Muscle of arm (tissue), 12 donors: Measurements from ENCODE around the gene PTGES. TPM values are rescaled to one million over a fixed set of nuclear protein-coding genes. Genes with fewer than 3 reads are reported as not detected.

Source experiments
- DNase-seq: peaks from one replicate; pipeline ENCODE4 v3.0.0-alpha.2; 2013
- polyA plus RNA-seq, 12 donors: library from polyadenylated mRNA; unstranded; fragments of 120-200 nt; gene quantifications; one replicate each; pipeline ENCODE4 v1.2.1, GENCODE V29; 2013; ENCODE audit not compliant: insufficient read length in 12 of 12

PTGES gene
- polyA plus RNA-seq, 12 donors = 5.3 to 19.4 (median 9.0) TPM; not detected in 1

DNA sequence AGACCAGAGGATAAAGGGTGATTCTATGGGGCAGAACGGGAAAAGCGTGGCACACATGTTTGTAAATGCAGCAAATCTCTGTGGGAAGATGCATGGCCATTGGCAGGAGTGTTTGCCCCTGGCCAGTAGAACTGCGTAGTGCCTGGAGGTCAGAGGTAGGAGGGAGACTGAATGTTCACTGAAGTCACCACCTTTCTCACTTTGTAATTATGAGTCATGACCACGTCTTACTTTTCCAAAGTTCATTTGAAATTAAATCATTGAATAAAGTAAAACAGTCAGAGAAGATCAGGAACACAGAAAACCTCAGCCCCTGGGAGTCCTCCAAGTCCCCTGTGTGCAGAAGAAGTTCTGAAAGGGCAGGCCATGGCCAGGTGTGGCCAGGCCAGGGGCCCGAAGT, 4.6 kb downstream of the PTGES start:
- no peak for DNase-seq

DNA sequence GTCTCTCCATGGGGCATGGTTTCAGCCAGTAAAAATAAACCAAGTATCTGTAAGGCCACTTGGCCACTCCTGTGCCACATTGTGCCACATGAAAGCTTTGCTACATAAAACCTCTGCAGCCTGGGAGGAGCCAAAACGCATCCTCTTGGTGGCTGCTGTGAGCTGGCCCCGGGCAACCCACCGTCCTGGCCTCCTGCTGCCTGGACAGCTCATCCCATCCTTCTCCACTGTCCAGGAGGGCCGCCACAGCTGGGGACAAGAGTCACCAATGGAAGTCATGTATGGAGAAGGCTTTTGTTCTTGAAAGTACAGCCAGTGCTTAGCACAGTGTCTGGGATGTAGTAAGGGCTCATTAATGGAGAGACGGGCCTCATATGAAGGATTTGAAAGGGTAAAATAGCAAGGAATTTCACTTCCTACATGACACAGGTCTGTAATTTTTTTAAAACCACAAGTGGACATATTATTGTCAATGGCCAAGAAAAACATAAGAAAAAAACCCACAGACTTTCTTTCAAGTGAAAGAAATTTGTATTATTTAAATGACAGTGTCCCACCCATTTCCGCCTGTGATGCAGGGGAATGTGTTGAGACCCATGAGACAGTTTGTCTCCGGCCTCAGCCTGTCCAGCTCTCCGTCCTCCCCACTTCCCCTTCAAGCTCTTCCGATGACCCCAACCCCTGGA, 6.6 kb downstream of the PTGES start:
- DNase-seq = no peak

DNA sequence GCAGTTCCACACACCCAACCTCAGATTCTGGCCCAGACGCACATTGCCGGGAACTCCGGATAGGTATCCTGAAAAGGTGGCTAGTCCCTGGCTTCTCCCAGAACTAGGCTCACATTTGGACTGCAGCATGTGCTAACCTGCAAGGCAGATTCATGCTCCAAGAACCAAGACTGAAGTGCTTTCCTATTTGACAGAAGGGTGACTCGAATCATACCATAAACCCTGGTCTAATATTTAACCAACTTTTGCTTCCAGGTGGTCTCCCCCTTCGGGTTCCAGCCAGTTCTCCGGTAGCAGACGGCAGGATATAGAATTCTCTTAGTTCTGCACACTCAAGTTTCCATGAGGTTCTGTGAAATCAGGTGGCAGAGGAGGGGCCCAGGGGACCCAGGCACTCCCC, 7.6 kb downstream of the PTGES start:
- DNase-seq = no peak

GRCh38 chr9:129740666-129741464, 12.0 kb downstream of the PTGES start:
- DNase-seq = no peak

- DNase-seq = no peak
Measured at GRCh38 chr9:129740174-129740573, 12.7 kb downstream of the PTGES start.

DNA sequence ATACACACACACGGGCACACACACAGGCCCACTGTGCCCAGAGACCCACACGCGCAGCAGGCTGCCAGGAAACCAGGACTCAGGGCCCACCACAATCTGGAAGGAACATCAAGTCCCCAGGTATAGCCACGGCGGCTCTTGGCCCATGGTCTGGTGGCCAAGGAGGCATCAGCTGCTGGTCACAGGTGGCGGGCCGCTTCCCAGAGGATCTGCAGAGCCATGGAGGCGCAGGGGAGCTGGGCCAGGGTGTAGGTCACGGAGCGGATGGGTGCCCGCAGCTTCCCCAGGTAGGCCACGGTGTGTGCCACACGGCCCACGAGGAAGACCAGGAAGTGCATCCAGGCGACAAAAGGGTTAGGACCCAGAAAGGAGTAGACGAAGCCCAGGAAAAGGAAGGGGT, 13.4 kb downstream of the PTGES start:
- DNase-seq = no peak

DNA sequence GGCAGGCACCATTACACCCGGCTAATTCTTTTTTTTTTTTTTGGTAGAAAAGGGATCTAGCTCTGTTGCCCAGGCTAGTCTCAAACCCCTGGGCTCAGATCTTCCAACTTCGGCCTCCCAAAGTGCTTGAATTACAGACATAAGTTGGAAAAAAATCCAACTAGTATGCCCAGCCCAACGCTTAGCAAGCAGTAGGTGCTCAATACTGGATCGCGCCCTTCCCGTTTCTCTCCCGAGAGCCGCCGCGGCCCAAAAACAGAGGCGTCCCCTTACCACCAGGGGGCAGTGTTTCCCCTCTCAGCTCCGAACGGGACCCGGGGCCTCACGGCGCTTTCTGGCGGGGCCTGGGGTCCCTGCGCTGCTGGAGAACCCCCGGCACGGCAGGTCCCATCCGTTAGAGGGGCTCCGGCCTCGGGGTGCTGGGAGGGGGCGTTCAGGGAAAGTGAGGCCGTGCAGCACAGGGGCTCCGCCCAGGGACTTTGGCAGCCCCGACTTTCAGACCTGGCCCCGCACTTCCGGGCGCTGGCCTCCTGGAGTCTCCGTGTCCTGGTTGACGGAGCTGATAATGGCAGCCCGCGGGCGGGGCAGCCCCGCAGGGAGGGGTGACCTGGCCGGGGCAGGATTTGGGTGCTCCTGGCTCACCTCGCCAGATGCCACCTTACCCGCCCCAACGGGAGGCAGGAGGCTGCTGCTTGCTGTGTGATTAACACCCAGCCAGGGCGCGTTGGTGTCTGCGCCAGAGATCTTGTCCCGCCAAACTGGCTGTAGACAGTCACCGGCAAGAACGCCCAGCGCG, 15.2 kb downstream of the PTGES start:
- DNase-seq = peak; percentile 87

DNA sequence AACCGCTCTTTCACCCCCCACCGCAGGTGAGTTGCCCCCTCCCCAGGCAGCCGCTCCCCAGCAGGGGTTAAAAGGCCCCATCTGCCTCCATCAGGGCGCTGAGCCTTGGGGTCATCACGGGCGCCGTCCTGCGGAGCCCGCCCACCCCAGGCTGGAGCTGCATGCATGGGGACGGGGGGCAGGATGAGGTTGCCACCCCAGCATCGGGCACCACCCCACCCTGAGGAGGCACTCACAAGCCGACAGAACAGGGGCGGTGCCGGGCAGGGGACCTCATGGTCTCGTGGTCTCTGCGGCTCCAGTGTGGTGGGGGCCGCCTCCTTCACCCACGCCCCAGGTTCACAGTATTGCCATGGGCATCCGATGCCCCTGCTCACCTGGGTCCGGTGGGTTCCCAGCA, 16.5 kb downstream of the PTGES start:
- no peak for DNase-seq

- DNase-seq = no peak
Measured at GRCh38 chr9:129735546-129735945, 17.3 kb downstream of the PTGES start.

- no peak for DNase-seq
Measured at GRCh38 chr9:129733632-129733953, 19.2 kb downstream of the PTGES start.

DNA sequence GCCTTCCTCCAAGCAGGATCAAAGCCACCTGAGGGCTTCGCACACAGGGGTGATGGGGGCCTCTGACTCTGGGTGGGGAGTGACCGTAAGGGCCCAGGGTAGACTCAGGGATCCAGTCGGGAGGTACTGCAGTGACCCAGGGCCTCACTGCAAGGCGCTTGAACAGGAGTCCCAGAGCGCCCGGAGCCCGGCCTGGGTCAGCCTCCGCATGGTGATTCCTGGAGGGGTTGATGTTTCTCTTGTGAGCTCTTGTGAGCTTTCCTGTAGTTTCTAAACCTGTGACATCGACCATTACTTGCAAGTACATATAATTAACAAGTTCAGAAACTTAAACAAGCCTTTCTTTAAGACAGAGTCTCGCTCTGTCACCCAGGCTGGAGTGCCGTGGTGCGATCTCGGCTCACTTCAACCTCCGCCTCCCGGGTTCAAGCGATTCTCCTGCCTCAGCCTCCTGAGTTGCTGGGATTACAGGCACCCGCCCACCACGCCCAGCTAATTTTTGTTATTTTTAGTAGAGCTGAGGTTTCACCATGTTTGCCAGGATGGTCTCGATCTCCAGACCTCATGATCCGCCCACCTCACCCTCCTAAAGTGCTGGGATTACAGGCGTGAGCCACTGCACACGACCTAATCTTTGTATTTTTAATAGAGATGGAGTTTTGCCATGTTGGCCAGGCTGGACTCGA, 19.8 kb downstream of the PTGES start:
- no peak for DNase-seq

DNA sequence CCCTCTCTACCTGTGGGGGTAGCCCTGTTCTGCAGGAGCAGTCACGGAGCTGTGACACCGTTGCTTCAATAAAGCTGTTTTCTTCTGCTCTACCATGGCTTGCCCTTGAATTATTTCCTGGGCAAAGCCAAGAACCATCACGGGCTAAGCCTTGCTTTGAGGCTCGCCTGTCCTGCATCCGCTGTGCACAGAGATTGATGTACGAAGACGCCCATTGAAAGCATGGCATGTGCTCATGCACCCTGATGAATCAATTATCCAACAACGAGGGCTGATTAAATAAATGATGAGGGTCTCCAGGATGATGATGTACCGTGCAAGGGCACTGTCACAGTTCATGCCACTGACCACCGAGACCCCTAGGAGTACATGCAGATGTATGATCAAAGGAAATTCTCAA, 20.7 kb downstream of the PTGES start:
- DNase-seq = no peak

DNA sequence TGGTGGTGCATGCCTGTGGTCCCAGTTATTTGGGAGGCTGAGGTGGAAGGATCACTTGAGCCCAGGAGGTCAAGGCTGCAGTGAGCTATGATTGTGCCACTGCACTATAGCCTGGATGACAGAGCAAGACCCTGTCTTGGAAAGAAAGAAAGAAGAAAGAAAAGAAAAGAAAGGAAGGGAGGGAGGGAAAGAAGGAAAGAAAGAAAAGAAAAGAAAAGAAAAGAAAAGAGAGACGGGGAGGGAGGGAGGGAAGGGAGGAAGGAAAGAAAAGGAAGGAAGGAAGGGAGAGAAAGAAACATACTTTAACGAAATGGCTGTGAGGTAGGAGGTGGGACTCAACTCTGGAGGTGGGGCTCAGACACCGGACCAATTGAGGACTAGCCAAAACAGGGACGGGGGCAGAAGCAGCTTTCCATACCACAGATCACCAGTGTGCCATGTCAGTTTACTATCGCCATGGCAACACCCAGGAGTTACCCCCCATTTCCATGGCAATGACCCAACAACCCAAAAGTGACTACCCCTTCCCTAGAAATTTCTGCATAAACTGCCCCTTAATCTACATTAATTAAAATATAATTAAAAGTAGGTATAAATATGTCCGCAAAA, 21.3 kb downstream of the PTGES start:
- no peak for DNase-seq

- no peak for DNase-seq
Measured at GRCh38 chr9:129728744-129729143, 24.1 kb downstream of the PTGES start.

DNA sequence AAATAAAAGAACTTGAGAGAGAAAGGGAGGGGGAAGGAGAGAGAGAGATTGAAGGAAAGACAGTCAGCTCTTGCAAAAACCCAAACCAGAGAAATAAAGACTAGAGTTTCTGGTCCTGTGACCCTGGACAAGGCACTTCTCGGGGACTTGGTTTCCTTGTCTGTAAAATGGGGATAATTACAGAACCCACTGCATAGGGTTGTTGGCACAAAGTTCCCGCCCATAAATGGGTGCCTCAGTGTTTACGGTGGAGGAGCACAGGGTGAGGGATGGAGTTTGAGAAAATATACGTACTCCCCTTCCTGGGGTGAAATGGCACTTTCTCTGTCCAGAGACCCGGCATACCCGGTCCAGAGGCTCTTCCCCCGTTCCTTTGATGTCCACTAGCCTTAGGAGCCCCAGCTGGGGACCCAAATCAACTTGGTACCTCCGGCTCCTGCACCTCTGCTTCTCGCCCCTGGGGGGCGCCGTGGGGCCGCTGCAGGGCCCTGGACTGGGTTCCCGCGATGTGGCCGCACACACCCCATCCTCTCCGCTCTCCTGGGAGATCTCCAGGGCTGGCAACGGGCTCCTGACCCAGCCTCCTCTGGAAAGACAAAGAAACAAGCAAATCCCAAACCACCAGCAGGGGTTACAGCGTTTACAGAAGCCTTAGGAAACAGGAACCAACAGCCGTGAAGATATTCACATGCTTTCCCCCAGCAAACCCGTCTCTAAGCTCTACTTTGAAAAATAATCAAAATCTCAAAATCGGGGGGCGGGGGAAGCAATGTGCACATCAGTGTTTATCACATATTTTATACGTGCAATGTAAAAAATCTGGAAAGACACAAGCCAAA, 26.3 kb downstream of the PTGES start:
- peak; percentile 79 for DNase-seq

GRCh38 chr9:129725795-129726251, 27.0 kb downstream of the PTGES start:
- peak; percentile 58 for DNase-seq

DNA sequence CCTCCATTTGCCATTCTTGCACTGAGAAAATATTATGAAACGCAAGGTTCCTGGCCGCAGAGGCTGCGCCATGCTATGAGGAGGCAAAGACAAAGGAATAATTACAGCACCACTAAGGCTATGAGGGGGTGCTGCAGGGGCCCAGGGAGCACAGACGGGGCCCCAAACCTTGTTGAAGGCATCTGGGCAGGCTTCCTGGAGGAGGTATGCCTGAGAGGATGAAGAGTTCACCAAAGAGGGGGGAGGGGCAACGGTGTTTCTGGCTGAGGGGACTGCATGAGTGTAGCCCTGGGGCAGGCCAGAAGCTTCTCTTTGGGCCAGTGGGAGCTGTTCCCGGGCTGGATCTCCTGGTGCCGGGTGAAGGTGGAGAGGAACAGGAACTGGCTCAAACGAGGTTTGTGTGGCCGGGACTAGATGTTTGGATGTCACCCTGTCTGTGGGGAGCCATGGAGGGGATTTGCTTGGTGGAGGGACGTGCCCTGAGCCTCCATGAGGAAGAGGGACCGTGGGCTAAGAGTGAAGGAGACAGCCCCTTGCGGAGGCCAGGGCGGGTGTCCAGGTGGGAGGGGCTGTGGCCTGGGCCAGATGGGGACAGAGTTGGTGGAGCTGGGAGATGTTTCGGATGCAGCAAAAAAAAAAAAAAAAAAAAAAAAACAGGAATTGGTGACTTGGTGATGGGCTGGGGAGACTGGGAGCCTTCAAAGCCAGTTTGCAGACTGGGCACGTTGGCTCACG, 28.2 kb downstream of the PTGES start:
- no peak for DNase-seq

DNA sequence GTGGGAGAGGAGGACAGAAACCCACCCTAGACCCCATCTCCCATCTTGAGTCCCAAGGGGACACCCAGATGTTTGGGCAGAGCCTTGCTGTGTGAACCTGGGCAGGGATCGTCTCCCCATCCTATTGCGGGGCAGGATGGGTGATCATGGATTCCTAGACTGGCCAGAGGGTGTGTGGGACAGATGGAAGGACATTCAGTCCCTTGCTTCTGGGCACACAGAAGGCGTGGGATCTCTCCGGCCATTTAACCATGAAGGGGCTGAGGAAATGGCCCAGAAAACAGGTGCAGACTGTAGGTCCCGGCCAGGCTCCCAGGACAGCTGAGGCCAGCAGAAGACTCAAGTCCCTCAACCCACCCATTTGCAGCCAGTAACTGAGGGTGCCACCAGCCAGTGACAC, 29.9 kb downstream of the PTGES start:
- DNase-seq = no peak

DNA sequence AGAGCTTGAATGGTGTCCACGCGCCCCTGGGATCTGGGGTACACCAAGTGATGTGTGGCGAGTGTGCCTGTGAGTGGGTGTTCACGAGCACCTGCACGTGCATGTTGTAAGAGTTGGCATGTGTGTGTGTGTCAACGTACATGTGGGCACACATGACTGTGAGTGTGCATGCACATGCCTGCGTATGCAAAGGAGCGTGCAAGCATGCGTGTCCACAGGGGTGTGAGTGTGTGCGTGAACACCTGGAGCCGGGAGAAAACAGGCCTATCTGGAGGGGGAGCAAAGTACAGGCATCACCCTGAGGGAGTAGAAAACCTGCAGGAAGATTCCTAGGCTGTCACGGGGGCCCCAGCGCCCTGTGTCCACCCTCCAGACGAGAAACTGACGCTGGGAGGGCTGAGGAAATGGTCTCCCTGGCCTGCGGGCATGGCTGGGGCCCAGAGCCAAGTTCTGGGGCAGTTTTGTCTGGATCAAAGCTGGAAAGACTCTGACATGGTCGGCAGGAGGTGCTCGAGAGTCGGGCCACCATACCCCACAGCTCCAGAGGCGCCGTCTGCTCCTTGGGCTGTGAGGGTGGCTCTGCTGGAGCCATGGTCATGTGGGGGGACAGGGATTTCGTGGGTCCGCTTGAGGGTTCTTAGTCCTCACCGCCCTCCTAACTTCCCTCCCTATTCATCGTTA, 31.8 kb downstream of the PTGES start:
- DNase-seq = no peak
